Loucy (cell line): ENCODE measurements around the gene TRIM56.
"Not testable (repeated sequence)": the region's sequence is repeated elsewhere in the genome, so short reads cannot be mapped to it uniquely, and the experiment has no call there.

Experiments used
- H2AFZ ChIP-seq: fragments of 200-600 bp; sonication (generic); 2 replicates; pipeline ENCODE4 v1.6.0; 2016; ENCODE audit warnings: antibody characterized with exemption, mild to moderate bottlenecking, low read length, moderate library complexity
- H3F3A ChIP-seq: fragments of 200-600 bp; 2 replicates; pipeline ENCODE4 v1.6.0; 2016; ENCODE audit warnings: antibody characterized with exemption, low read depth, mild to moderate bottlenecking
- H3K27me3 ChIP-seq: fragments of 200-600 bp; sonication (generic); 2 replicates; pipeline ENCODE4 v1.6.1; 2014; ENCODE audit warnings: low read length, mild to moderate bottlenecking; ENCODE audit not compliant: insufficient read depth, poor library complexity, severe bottlenecking
- H3K36me3 ChIP-seq: fragments of 200-600 bp; sonication (generic); 2 replicates; pipeline ENCODE4 v1.6.1; 2016; ENCODE audit warnings: low read length; ENCODE audit not compliant: insufficient read depth
- H3K4me1 ChIP-seq: fragments of 200-600 bp; sonication (generic); 2 replicates; pipeline ENCODE4 v1.5.1; 2014; ENCODE audit warnings: low read length, mild to moderate bottlenecking; ENCODE audit not compliant: insufficient read depth, poor library complexity, severe bottlenecking
- H3K4me2 ChIP-seq: fragments of 200-600 bp; sonication (generic); 2 replicates; pipeline ENCODE4 v1.6.0; 2014; ENCODE audit warnings: antibody characterized with exemption, low read length, low read depth, mild to moderate bottlenecking; ENCODE audit not compliant: poor library complexity, severe bottlenecking
- H3K4me3 ChIP-seq: fragments of 200-600 bp; sonication (generic); 2 replicates; pipeline ENCODE4 v1.5.1; 2014; ENCODE audit warnings: low read length, mild to moderate bottlenecking, mixed read lengths; ENCODE audit not compliant: poor library complexity, severe bottlenecking
- H3K79me2 ChIP-seq: fragments of 200-600 bp; sonication (generic); 2 replicates; pipeline ENCODE4 v1.6.1; 2014; ENCODE audit warnings: low read length; ENCODE audit not compliant: insufficient read depth
- H3K9ac ChIP-seq: fragments of 200-600 bp; sonication (generic); 2 replicates; pipeline ENCODE4 v1.6.0; 2014; ENCODE audit warnings: mild to moderate bottlenecking, low read depth, low read length, moderate library complexity; ENCODE audit not compliant: poor library complexity, severe bottlenecking
- H3K9me2 ChIP-seq: fragments of 200-600 bp; sonication (generic); replicated peaks from 2 replicates; pipeline ENCODE4 v1.6.1; 2016; ENCODE audit warnings: low read depth, low read length, mixed read lengths
- H3K9me3 ChIP-seq: fragments of 200-600 bp; sonication (generic); 2 replicates; pipeline ENCODE4 v1.6.1; 2014; ENCODE audit warnings: mild to moderate bottlenecking, antibody characterized with exemption, low read length, low read depth; ENCODE audit not compliant: insufficient read depth
- H4K20me1 ChIP-seq: fragments of 200-600 bp; sonication (generic); 2 replicates; pipeline ENCODE4 v1.6.0; 2014; ENCODE audit warnings: antibody characterized with exemption, low read length, mild to moderate bottlenecking; ENCODE audit not compliant: insufficient read depth, poor library complexity, severe bottlenecking
- CTCF ChIP-seq: fragments of 200-600 bp; sonication (generic); conservative IDR thresholded peaks from 2 replicates; pipeline ENCODE4 v1.5.1; 2014; ENCODE audit warnings: mild to moderate bottlenecking, antibody characterized with exemption, low read length
- EZH2phosphoT487 ChIP-seq: fragments of 200-600 bp; IDR thresholded peaks from 2 replicates; pipeline ENCODE4 v1.6.1; 2018; ENCODE audit warnings: antibody characterized with exemption, mild to moderate bottlenecking, moderate library complexity, borderline replicate concordance

Gene TRIM56

GRCh38 chr7:101066141-101066832 lies 19.0 kb upstream of the TRIM56 start:
- no peak overlapping the region for H3K4me2 ChIP-seq
- H4K20me1 ChIP-seq, result no peaks in the 10 kb centered on the region
- H2AFZ ChIP-seq, result no peak overlapping the region
- no peaks in the 10 kb centered on the region for H3K4me1 ChIP-seq
- H3K9me3 ChIP-seq, result no peaks in the 10 kb centered on the region
- TF ChIP-seq EZH2phosphoT487, result no peak
- no peak for TF ChIP-seq CTCF
- H3K4me3 ChIP-seq, result no peak overlapping the region
- H3K79me2 ChIP-seq, result no peaks in the 10 kb centered on the region
- H3K9me2 ChIP-seq, result no peaks in the 10 kb centered on the region
- H3K36me3 ChIP-seq, result no peaks in the 10 kb centered on the region
- no peaks in the 10 kb centered on the region for H3F3A ChIP-seq
- no peak overlapping the region for H3K9ac ChIP-seq
- no peaks in the 10 kb centered on the region for H3K27me3 ChIP-seq

- H3K4me2 ChIP-seq, result no peak overlapping the region
- TF ChIP-seq CTCF, result no peak
- TF ChIP-seq EZH2phosphoT487, result no peak
- H3K27me3 ChIP-seq, result no peaks in the 10 kb centered on the region
- H3K36me3 ChIP-seq, result no peaks in the 10 kb centered on the region
- H3K9me3 ChIP-seq, result no peaks in the 10 kb centered on the region
- H3K9ac ChIP-seq, result no peak overlapping the region
- no peak overlapping the region for H3K4me3 ChIP-seq
- H3F3A ChIP-seq, result no peaks in the 10 kb centered on the region
- no peaks in the 10 kb centered on the region for H3K79me2 ChIP-seq
- H3K9me2 ChIP-seq, result no peaks in the 10 kb centered on the region
- no peak overlapping the region for H2AFZ ChIP-seq
- H4K20me1 ChIP-seq, result no peaks in the 10 kb centered on the region
- no peaks in the 10 kb centered on the region for H3K4me1 ChIP-seq
Measured at GRCh38 chr7:101066833-101067177, 18.5 kb upstream of the TRIM56 start.

- no peaks in the 10 kb centered on the region for H3K36me3 ChIP-seq
- H3F3A ChIP-seq, result no peaks in the 10 kb centered on the region
- no peak overlapping the region for H3K4me2 ChIP-seq
- H3K9ac ChIP-seq, result no peak overlapping the region
- no peak overlapping the region for H3K4me3 ChIP-seq
- H4K20me1 ChIP-seq, result no peaks in the 10 kb centered on the region
- TF ChIP-seq EZH2phosphoT487, result no peak
- no peak for TF ChIP-seq CTCF
- no peaks in the 10 kb centered on the region for H3K27me3 ChIP-seq
- H3K9me2 ChIP-seq, result no peaks in the 10 kb centered on the region
- no peaks in the 10 kb centered on the region for H3K79me2 ChIP-seq
- H3K4me1 ChIP-seq, result no peaks in the 10 kb centered on the region
- no peaks in the 10 kb centered on the region for H3K9me3 ChIP-seq
- no peak overlapping the region for H2AFZ ChIP-seq
Measured at GRCh38 chr7:101068401-101068800, 16.9 kb upstream of the TRIM56 start.

- H3K9me2 ChIP-seq, H2AFZ ChIP-seq, H3K9me3 ChIP-seq, H3K4me1 ChIP-seq, H3K27me3 ChIP-seq, H3K9ac ChIP-seq, H3K79me2 ChIP-seq, H4K20me1 ChIP-seq, H3K4me2 ChIP-seq, H3K36me3 ChIP-seq, H3K4me3 ChIP-seq, H3F3A ChIP-seq: not testable (repeated sequence)
Measured at GRCh38 chr7:101071362-101072104, 13.7 kb upstream of the TRIM56 start.
